Uterus (tissue), 2 donors: Measurements from ENCODE around the gene IGFLR1.

Experiments
- CTCF ChIP-seq, 4 experiments: fragments of 200-600 bp in 2 of 4; fragments of 450-650 bp in 2 of 4; sonication (generic) in 2 of 4; IDR thresholded peaks; one replicate each; pipeline ENCODE4 v1.5.1; 2016 to 2019; ENCODE audit warnings: antibody characterized with exemption in 4 of 4, mild to moderate bottlenecking in 2 of 4, moderate library complexity in 1 of 4
- POLR2A ChIP-seq, 2 donors: fragments of 450-650 bp; IDR thresholded peaks; one replicate each; pipeline ENCODE4 v1.6.1; 2016; ENCODE audit warnings: antibody characterized with exemption in 2 of 2, mild to moderate bottlenecking in 1 of 2, moderate library complexity in 1 of 2

- TF ChIP-seq CTCF (IDR thresholded peaks at IDR 0.05) (no peak), POLR2A (IDR thresholded peaks at IDR 0.05) (no peak)
These were observed 12.5 kb downstream of the IGFLR1 start for GRCh38 chr19:35729763-35730162.
